Measurements from ENCODE around the gene BPIFB1.

GRCh38 chr20:33257237-33257636, 25.8 kb upstream of the BPIFB1 start:
- no peak for TF ChIP-seq CTCF (IDR thresholded peaks at IDR 0.05; ENCODE audit: low read depth, low read length)
- no peak for TF ChIP-seq EZH2phosphoT487 (IDR thresholded peaks at IDR 0.05; ENCODE audit: low read depth)

Measured in OCI-LY3 (cell line).